HG03460 (cell line): ENCODE measurements around the gene DCDC2C.
"Not testable (repeated sequence)": the region's sequence is repeated elsewhere in the genome, so short reads cannot be mapped to it uniquely, and the experiment has no call there.

Source experiments
- ATAC-seq: cut with Tn5 transposase; IDR thresholded peaks from one replicate; pipeline ENCODE4 v1.9.1; 2021; ENCODE audit not compliant: unreplicated experiment

Gene DCDC2C, protein sequence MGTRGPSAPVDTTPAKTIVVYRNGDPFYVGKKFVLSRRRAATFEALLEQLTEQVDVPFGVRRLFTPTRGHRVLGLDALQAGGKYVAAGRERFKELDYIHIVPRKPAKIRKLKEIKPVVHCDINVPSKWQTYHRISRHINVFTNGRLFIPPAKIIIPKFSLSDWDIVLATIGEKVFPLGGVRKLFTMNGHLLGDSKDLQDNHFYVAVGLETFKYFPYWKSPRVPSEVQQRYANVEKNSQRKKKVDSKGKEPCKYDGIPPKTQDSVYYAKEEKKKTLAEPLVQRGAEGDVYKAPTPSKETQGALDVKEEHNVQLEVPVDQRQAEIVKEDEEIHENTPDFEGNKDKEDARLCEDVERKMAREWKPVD

GRCh38 chr2:3703236-3703756 is at the start of gene DCDC2C:
DCDC2C (plus strand) TSS chr2:3703575; CDS start chr2:3703752, 177 bp downstream.
- no peak for ATAC-seq

GRCh38 chr2:3654011-3654410 is 49.4 kb upstream of the DCDC2C start:
- no peak for ATAC-seq

GRCh38 chr2:3654531-3655225 is 48.7 kb upstream of the DCDC2C start:
- no peak for ATAC-seq

DNA sequence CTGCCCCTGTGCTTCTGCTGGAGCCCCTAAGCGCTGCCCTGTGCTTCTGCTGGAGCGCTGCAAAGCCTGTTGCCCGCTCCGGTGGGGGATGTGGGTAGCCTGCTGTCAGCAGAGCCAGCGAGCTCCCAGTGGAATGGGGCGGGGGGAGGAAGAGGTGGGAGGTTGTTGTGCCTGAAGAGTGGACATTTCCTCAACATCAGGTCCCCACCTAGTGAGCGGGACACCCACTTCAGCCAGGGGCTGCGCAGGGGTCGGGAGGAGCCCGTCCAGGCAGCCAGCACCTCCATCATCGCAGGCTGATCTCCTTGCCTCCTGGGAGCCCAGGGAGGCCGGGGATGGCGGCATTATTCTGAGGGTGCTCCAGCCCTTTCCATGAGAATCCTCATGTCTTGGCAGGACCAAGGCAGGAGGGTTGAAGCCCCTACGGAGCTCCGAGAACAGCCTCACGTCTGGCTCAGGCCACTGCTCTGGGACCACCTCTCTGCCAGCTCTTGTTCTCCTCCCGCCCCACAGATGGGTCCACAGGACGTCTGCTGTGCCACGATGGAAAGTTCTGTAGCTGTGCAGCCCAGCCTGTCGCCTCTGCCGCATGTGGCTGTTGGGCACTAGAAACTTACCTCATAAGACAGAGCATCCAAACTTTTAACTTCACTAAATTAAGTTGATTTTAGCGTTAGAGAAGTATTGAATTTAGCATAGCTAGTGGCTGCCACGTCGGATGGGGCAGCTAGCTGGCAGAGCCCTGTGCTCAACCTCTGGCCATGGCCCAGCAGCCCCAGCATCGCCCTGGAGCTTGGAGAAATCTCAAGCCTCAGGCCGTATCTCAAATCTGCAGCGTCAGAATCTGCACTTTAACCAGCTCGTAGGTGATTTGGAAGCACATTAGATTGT is 47.3 kb upstream of the DCDC2C start:
- ATAC-seq: no peak

- no peak for ATAC-seq
Measured at GRCh38 chr2:3656762-3657721, 46.3 kb upstream of the DCDC2C start.

DNA sequence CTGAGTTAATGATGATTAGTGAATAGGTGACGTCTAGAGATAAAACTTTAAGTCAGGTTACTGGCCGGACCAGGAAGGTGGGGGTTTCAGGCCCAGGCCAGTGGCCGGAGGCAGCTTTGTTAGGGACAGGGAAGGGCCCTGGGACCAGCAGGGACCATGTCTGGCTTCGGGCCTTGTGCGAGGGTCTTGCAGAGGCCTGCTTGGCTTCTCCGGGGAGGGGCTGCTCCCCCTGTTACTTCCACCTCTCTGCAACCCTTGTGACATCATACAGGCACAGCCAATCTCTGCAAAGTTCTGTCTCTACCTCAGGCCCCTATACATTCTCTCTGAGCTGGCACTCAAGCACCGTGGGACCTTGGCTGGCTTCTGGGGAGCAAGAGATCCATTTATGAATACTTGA is 45.5 kb upstream of the DCDC2C start, which contains the start of gene ALLC:
Gene ALLC, plus strand, starts transcription at position 320 of the 400 bp plus-strand sequence. CDS start 12,958 bp downstream, outside the sequence.
- ATAC-seq: no peak

DNA sequence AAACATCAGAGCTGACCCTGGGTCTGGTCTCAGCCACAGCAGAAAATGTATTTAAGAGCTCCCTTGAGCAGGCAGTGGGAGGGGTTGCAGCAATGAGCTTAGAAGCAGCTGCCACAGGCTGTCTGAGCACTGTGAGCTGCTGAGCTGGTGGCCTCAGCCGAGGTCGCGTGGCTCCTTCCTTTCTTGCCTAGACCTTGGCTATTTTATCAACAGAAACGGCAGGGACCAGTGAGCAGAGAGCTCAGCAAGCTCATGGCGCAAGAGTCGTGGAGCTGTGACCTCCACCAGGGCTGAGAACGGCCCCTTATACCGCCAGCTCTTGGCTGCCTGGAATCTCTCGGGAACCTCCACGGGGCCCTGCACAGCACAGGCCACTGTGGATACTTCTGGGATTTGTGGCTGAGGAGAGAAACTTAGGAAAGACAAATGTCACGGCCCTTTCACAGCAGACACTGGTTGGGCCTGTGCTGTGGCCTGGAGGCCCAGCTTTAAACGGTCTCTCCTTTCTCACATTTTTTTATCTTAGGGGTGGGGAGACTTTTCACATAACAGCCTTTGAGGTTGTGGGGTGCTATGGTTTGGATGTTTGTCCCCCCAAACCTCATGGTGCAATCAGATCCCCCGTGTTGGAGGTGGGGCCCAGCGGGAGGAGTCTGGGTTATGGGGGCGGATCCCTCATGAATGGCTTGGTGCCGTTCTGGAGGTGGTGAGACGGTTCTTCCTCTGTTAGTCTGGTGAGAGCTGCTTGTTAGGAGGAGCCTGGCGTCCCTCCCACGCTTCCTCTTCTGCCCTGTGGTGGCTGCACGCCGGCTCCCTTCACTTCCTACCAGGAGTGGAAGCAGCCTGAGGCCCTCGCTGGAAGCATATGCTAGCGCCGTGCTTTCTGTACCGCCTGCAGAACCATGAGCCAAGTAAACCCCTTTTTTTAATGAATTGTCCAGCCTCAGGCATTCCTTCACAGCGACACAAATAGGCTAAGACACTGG is 43.6 kb upstream of the DCDC2C start:
- ATAC-seq: no peak

GRCh38 chr2:3660640-3661039 is 42.7 kb upstream of the DCDC2C start:
- not testable (repeated sequence) for ATAC-seq

DNA sequence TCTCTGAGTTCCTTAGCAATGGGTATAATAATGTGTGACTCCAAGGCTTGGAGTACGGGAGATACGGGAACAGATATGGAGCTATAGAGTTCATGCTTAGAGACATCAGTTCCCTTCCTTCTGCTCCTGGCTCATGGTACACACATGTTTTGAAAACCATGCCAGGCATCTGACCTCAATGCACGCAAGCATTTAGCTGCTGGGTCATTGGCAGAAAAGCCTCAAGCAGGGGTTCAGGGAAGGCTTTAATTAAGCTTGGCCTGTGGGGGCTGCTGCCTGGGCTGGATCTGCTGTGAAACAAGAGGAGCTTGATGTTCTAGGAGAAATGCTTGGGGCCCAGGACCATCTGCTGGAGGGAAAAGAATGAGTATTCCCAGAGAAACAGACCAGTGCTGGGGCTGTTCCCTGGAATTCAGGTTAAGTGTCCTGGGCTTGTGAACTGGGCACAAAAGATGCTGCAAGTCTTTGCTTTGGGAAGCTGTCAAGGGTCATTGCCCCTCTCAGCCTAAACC is 42.2 kb upstream of the DCDC2C start:
- ATAC-seq: no peak

DNA sequence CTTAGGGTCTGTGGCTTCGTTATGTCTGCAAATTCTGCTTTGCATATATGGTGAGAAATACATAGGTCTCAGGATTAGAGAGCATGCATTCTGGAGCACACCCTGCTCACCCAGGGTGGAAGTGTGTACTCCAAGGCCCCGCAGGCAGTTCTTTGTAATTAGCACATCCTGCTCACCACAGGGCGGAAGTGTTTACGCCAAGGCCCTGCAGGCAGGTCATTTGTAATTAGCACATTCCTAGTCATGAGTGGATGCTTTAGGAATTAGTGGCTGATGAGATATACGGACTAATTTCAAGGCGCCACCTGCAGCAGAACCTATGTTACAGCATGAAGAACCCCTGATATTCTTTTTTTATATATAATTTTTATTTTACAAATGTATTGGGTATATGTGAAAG is 41.1 kb upstream of the DCDC2C start:
- ATAC-seq: no peak

DNA sequence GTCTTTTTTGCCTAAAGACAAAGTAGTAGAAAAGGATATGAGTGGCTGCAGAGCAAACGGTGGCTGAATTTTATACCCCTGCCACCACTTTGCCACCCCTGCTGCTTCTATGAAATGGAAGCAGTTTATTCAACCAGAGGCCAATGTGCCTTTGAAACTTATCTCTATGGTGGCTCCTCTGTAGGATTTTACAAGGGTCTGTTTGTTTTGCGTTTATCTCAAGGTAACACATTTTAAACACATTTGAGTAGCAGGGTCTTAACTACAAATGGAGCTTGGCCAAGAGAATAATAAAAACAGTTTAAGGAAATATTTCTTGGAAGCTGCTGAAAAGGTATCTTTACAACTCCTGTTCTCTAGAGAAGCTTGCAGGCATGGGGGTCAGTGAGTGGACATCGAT is 39.3 kb upstream of the DCDC2C start:
- ATAC-seq: no peak

DNA sequence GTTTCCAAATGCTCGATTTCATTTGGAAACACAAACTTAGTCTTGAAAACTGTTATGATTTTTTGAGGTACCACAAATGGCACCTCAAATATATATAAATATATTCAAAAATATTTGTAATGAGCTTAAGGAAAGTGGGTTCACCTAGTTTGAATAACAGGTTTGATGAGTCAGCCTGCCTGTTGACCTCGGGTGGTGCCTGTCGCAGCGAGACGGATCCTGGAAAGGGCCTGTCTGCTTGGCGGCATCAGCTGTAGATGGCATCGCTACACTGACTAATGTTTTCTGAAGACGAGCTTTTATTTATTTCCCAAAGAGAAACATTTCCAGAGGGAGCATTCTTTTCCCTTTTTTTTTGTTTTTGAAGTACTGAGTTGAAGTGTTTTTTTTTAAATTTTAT is 38.5 kb upstream of the DCDC2C start:
- no peak for ATAC-seq

DNA sequence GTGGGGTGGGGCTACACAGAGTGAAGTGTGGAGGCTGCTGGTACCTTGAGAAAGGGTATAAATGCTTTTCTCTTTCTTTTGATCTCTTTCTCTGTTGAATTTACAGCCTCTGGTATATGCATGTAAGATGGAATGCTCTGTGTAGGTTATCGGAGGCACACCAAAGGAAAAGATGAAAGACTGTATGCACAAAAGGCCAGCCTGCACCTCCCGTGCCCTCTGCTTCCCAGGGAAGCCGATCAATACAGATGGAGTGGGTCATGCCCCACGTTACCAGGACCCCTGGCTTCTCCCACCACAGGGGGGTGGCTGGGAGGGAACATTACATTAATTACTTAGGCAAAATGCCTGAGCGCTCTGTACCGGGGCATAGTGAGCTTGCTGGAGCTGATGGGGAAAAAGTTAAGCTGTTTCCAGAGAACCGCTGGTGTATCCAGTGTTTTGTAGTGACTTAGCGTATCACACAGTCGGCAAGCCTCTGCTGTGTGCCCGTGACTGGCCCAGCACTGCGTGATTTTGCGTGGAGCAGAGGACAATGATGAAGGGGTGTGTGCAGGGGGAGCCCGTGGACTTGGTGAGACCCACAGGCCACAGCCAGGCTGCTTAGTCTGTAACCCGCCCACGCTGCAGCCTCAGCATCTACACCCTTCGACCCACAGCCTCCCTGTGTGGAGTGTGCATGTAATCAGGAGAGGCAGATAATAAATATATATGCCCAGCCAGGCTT is 37.3 kb upstream of the DCDC2C start:
- no peak for ATAC-seq

- no peak for ATAC-seq
Measured at GRCh38 chr2:3666613-3666975, 36.8 kb upstream of the DCDC2C start.

DNA sequence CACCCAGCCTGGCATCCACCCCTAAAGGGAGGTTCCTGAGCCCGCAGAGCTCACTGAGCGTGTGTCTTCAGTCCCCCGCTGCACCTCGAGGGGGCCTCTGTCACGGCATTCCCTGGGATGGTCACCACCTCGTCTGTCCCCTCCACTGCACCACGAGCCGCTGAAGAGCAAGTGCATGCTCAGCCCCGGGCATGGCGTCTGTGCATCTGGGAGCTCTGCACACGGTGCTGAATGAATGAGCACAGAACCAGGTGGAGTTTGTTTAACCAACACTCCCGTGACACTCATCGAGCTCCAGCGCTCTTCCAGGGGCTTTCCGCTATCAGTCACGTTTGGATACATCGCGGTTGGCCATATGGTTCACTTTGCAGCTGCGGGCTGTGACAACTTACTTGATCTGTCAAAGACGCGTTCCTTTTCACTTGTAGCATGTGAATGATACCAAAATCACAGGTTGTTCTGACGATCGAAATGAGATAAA is 36.2 kb upstream of the DCDC2C start:
- ATAC-seq: no peak

- ATAC-seq: no peak
Measured at GRCh38 chr2:3669656-3670055, 33.7 kb upstream of the DCDC2C start.

DNA sequence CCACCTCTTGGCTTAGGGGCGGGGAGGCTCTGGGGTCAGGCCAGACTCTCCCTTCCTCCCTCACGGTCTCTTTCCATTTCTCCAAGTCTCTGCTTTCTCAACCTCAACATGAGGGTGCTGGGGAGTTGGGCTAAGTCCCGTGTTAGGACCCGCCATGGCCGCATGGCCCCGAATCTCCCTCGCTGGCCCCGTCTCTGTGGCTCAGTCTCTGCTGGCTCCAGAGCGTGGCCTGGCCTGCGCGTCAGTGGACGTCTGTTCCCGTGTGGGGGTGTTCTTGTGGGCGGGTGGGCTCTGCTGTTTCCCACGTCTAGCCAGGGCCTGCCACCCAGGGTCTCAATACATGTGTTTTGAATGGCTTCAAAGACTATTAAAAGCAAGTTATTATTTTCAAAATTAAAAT is 33.0 kb upstream of the DCDC2C start:
- no peak for ATAC-seq

GRCh38 chr2:3670941-3671340 is 32.4 kb upstream of the DCDC2C start:
- ATAC-seq: no peak
